Measurements from ENCODE around the gene RDX.

GRCh38 chr11:110312670-110313069 is 16.3 kb upstream of the RDX start:
- TF ChIP-seq TEAD4 (IDR thresholded peaks at IDR 0.05) (no peak), MAX (IDR thresholded peaks at IDR 0.05) (no peak), EP300 (IDR thresholded peaks at IDR 0.05; ENCODE audit: borderline replicate concordance) (no peak), REST (IDR thresholded peaks at IDR 0.05; ENCODE audit: low read depth) (no peak), EGR1 (IDR thresholded peaks at IDR 0.05) (no peak), CEBPB (IDR thresholded peaks at IDR 0.05) (no peak), TCF12 (IDR thresholded peaks at IDR 0.05; ENCODE audit: low read depth) (no peak), RAD21 (IDR thresholded peaks at IDR 0.05; ENCODE audit: low read depth) (no peak)
